NCI-H1105 (cell line): ENCODE data around the gene NPEPPS.

Source experiments
- DNase-seq: peaks from one replicate; lab custom pipeline; 2025; lab: John Stamatoyannopoulos, UW

NPEPPS gene

DNA sequence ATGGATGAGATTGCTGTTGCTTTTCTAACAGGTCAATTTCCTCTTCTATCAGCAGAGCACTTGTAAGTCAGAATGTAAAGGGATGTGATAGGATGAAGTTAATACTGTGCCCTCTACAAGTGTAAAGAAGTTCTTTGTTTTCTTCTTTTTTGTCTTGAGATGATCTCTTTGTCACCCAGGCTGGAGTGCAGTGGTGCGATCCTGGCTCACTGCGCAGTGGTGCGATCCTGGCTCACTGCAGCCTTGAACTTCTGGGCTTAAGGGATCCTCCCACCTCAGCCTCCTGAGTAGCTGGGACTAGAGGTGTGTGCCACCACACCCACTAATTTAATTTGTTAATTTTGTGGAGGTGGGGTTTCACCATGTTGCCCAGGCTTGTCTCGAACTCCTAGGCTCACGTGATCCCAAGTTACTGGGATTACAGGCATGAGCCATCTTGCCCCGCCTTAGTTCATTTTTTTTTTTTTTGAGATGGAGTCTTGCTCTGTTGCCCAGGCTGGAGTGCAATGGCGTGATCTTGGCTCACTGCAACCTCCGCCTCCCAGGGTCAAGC lies 97.2 kb downstream of the NPEPPS start:
- DNase-seq, result no peak

DNA sequence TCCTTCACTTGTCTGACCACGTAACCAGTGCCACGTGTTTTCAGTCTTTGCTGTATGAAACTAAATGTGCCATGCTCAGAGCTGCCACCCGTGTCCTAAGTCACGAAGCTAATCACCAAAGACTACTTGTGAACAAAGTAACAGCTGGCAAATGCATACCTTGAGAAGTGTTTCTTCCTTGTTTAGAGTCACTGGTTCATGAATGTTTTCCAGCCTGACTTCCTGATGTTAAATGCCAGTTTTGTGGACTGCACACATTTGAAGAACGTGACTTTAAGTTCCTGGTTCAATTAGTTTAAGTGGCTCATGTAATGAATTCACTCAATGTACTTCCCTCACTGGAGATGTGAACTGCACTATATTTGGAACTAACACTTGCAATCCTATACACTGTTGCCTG lies 98.9 kb downstream of the NPEPPS start:
- DNase-seq, result no peak

DNA sequence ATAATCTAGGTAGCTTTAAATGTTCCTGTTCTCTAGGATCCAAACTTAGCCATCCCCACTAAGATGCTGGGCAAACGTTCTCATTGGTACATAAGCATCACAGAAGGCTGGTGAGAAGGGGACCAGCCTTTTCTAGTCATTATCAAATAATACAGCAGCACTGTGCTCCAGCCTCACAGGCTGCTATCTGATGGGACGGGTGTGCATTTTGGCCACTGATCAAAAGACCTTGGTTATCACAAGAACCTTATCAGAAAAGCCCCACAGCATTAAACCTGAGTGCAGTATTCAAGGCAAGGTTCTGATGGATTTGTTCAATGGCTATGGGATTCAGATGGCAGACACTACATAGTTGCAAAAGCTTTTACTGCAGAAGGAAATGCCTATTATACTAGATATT lies 99.7 kb downstream of the NPEPPS start:
- DNase-seq, result no peak

DNA sequence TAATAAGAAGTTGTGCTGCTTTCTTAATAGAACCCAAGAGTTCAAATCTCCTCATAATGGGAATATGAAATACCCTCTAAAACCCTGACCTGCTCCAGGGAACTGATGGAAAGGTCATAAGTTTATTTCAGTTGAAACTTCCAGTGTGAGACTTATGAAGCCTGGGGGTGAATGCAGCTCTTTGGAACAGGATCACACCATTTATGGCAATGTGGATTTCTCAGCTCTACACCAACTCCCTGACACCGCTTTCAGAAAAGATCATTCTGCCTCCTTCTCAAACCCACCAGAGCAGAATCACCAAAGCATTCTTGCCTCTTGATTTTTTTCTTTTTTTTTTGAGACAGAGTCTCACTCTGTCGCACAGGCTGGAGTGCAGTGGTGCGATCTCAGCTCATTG lies 102.1 kb downstream of the NPEPPS start:
- DNase-seq, result no peak

DNA sequence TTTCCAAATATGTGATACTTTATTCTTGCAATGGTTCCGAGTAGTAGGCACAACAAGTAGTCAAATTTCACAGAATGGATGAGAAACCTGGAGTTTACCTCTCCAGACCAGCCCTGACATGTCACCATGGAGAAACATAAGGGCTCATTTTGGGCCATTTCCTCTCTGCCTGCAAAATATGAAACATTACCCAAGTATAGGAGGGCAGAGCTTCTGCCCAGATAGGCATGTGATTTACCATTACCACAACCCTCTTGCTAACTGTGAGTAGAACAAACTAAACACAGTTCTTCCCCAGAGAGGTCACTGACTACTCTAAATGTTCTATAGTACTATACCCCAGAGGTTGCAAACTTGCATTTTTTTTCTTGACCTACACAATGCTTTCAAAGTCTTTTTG lies 103.1 kb downstream of the NPEPPS start:
- no peak for DNase-seq

DNA sequence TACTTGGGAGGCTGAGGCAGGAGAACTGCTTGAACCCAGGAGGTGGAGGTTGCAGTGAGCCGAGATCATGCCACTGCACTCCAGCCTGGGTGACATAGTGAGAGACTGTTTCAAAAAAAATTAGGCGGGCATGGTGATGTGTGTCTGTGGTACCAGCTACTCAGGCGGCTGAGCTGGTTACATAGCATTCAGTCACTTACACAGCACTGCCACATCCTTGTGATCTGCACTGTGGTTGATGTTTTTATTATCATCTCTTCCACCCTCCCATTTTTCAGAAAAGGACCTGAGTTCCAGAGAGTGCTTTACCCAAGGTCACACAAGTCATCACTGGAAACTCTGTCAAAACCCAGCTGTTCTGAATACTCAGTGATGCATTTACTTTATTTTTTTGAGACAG lies 104.0 kb downstream of the NPEPPS start:
- DNase-seq, result no peak

DNA sequence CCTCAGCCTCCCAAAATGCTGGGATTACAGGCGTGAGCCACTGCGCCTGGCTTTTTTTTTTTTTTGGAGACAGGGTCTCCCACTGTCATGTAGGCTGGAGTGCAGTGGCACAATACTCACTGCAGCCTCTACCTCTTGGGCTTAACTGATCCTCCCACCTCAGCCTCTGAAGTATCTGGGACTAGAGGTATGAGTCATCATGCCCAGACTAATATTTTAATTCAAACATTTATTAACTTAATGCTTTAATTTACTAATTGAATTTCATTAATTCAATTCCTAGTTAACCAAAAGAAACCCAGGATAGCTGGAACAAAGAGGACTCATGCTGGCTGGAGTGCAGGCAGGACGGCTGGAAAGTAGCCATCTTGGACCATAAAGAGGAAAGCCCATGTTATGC lies 104.8 kb downstream of the NPEPPS start:
- DNase-seq, result no peak

DNA sequence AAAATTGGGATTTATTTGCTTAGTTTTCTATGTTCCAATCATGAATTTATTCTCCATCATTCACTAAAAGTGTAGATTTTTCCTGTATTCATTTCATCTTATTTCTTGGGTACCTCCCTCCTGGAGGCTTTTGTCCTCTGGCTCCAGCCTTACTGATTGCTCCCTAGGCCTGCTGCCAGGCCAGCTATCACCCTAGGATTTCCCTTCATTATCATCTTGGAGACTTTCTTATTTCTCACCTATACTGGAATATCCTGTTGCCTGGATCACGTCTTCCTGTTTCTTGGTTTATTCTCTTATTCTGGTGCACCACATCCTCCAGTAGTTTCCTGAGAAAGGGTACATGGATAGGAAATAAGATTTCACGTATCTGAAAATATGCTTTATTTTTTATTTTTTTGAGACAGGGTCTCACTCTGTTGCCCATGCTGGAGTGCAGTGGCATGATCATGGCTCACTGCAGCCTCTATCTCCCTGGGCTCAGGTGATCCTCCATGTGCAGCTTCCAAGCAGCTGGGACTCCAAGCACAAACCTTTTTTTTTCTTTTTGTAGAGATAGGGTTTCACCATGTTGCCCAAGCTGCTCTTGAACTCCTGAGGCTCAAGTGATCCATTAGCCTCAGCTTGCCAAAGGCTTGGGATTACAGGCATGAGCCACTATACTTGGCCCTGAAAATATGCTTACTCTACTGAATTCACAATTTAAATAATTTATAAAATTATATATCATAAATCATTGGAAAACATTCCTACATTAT lies 105.5 kb downstream of the NPEPPS start:
- DNase-seq, result no peak

DNA sequence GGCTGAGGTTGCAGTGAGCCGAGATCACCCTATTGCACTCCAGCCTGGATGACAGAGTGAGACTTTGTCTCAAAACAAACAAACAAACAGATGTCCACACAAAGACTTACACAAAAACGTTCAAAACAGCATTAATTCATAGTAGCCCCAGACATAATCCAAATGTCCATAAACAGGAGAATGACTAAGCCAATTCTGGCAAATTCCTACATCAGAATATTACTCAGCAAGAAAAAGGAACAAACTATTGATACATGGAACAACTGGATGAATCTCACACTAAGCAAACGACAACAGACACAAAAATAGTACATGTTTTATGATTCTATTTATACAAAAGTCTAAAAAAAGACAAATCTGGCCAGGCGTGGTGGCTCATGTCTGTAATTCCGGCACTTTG lies 108.0 kb downstream of the NPEPPS start:
- DNase-seq, result no peak

DNA sequence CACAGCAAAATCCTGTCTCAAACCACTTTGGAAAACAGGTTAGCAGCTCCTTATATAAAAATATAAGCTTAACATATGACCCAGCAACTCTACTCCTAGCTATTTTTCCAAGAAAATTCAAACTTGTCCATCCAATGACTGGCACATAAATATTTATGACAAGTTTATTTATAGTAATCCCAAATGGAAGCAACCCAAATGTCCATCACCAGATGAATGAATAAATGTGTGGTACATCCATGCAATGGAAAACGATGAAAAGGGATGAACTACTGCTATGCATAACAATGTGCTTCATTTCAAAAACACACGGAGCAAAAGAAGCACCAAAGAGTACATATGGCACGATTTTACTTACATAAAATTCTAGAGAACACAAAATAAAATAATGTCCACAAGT lies 109.2 kb downstream of the NPEPPS start:
- no peak for DNase-seq

DNA sequence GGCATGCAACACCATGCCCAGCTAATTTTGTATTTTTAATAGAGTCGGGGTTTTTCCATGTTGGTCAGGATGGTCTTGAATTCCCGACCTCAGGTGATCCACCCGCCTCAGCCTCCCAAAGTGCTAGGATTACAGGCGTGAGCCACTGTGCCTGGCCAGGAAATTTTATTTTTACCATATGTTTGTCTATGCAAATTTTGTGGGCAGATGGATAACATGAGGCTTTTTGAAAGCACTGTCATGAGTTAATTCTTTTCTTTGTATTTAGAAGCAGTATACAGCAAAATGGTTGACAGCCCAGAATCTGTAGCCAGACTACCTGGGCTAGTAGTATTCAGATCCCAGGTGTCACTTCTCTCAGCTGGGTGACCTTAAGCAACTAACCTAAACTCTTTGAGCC lies 110.3 kb downstream of the NPEPPS start:
- DNase-seq, result no peak

DNA sequence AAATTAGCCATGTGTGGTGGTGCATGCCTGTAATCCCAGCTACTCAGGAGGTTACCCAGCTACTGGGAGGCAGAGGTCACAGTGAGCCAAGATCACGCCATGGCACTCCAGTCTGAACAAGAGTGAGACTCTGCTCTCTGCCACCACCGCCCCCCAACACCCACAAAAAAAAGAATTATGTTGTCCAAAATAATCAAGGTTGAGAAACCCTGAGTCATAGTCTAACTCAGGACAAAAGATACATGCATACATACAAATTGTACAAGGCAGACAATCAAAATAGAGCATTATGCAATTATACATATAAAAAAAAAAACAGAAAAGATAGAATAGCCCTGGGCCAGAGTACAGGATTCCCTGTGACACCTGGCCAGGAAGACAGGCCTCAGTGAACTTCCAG lies 112.2 kb downstream of the NPEPPS start:
- DNase-seq, result no peak

DNA sequence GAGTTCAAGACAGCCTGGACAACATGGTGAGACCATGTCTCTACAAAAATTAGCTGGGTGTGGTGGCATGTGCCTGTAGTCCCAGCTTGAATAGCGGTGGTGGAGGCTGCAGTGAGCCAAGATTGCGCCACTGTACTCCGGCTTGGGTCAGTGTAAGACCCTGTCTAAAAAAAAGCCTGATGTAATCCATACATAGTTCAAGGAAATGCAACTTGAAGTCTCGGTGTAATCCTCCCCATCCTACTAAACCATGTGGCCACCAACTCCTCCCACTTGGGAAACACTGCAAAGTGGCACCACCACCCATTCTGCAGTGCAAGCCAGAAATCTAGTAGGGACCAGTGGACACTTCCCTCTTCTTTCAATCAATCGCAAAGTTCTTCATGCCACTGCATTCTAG lies 113.4 kb downstream of the NPEPPS start:
- DNase-seq, result no peak

DNA sequence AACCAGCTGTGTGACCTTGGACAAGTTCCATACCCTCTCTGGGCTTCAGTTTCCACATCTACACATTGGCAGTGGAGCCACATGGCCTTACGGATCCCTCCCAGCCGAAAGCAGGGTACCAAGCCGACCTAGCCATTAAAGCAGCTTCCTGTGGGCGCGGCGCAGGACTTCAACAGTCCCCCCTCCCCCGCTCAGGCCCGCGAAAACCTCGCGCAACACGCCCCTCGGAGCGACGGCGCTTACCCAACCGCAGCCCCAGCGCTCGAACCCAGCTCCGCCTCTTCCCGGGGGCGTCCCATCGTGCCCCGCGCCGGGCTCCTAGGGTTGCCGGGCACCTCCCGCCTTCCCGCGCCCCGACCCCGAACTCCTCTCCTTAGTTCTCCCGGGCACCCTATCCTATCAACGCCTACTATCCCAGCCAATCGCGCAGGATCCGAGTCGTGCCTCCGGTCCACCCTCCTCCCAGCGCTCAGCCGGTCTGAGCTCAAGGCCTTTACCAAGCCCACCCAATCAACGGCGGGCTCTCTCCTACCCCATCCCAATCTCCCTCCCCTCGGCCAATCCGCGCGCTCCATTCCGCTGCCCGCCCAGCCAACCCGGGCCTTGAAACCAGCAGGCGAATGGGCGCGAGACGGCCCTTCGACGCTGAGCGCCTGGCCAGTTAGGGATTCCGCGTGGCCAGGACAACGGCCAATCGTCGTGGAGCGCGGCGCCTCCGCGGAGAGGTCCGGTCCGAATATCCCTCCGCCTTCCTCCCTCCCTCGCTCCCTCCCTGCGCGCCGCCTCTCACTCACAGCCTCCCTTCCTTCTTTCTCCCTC lies 118.5 kb downstream of the NPEPPS start, which contains the start of gene KPNB1:
KPNB1 (plus strand) TSS at position 767 of the 819 bp plus-strand sequence. CDS start 326 bp downstream, outside the sequence.
- peak; percentile 97 for DNase-seq

DNA sequence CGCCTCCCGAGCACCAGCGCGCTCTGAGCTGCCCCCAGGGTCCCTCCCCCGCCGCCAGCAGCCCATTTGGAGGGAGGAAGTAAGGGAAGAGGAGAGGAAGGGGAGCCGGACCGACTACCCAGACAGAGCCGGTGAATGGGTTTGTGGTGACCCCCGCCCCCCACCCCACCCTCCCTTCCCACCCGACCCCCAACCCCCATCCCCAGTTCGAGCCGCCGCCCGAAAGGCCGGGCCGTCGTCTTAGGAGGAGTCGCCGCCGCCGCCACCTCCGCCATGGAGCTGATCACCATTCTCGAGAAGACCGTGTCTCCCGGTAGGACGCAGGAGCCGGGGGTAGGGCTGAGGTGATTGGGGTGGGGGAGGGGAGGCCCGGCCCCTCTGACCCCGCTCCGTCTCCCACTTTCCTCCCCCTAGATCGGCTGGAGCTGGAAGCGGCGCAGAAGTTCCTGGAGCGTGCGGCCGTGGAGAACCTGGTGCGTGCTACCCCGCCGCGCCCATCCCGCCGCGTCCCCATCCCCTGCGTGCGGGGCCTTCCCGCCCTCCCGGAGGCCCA lies 119.1 kb downstream of the NPEPPS start:
- DNase-seq, result peak; percentile 42

DNA sequence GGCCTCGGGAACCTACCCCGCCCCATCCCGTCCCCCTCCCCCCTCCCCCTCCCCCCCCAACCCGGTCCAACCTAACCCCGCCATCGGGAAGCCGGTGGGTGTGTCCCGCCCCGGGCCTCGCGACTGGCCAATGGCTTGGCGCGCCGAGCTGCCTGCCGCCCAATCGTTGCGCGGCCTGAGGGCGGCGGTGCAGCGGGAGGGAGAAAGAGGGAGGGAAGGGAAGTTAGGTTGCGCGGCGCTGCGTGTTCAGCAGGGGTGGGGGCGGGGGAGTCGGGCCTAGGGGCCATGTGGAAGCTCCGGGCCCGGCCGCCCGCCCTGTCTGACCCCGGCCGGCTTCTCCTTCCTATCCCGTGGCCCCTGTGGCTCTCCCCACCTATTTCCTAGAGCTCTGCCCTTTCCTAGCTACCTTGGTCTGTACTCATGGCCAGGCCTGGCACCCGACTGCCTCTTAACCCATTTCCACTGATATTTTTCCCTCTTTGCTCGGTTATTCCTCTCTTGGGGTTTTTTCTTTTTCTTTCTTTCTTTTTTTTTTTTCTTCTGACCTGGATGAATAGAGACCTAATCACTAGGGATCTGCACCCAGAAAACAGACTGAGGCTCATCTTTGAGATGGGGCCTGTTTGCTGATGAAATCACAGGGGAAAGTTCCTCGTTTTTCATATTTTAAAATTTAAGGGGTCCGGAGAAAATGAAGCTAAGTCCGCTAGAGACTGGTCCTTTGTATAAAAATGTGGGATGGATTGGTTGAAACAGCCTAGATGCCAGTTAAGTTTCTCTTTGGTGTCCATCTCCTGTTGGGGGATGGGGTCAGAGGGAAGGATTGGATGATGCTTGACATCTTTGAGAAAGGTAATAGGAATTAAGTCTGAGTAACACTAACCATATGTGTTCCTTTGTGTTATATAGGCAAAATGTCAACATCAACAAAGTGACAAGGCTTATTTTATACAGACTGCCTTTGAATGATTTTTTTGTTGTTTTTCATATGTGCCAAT lies 119.9 kb downstream of the NPEPPS start:
- peak; percentile 94 for DNase-seq

DNA sequence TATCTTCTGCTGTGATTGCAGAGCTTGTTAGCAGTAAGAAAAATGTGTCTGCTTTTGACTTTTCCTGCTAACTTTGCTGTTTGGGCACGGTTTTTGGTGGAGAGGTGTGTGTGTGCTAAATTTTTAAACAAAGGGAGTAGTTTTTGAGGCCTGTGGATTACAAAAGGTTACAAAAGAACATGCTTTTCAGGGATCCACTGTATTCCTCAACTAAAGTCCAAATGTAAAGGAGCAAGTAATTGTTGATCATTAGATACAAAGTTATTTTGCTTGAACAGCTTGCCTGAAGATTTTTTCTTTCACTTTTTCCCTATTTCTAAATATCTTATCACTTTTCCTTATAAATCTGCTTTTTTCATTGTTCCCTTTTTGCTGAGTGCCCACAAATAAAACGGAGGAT lies 120.8 kb downstream of the NPEPPS start:
- DNase-seq, result no peak

DNA sequence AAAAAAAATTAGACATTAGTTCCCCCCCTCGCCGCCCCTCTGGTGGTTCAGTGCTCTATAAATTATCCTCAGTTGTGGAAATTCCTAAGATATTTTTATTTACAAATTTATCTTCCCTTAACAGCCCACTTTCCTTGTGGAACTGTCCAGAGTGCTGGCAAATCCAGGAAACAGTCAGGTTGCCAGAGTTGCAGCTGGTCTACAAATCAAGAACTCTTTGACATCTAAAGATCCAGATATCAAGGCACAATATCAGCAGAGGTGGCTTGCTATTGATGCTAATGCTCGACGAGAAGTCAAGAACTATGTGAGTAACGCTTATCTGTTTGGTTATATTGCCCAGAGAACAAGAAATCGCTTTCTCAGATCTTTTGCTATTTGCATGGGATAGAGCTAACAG lies 121.7 kb downstream of the NPEPPS start:
- DNase-seq, result no peak

DNA sequence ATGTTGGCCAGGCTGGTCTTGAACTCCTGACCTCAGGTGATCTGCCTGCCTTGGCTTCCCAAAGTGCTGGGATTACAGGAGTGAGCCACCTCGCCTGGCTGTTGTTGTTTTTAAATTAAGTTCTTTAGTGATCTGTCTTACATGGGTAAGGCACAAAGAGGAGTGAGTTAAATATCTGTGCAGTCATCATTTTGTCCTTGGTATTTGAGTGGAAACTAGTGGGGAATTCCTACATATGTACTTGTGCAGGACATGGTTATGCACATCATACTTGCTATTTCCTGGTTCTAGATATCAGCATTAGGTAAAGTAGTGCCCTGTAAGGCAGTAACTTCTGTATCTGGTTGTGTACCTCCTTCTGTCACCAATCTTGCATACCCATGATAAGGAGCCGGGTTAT lies 122.5 kb downstream of the NPEPPS start:
- DNase-seq, result no peak

DNA sequence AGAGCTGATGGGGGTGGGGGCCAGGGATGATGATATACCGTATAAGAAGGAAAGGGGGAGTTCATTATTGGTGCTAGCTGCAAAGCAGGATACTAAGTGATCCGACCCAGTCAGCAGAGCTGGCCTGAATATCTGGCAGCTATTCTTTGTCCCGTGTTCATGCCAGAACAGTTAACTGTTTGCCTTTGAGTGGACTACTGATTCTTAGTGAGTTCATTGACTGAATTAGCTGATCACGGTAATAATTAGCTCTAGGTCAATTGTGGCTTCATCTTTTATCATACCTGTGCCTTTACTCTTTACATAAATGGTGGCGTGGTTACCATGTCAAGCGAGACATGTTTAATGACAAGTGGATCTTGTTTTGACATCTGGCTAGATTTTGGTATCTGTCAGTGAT lies 124.1 kb downstream of the NPEPPS start:
- no peak for DNase-seq

DNA sequence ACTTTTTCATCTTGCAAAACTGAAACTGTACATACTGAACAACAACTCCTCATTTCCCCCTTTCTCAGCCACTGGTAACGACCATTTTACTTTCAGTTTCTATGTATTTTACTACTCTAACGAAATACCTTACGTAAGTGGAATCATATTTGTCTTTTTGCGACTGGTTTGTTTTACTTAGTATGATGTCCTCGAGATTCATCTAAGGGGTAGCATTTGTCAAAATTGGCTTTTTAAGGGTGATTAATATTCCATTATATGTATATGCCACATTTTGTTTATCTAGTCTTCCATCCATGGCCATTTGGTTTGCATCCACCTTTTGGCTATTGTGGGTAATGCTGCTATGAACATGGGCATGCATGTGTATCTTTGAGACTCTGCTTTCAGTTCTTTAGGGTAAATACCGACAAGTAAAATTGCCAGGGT lies 129.2 kb downstream of the NPEPPS start:
- no peak for DNase-seq
